Stomach (tissue), 9 donors: ENCODE results near the gene SLFN12L. TPM values are rescaled to one million over a fixed set of nuclear protein-coding genes. Genes with fewer than 3 reads are reported as not detected.

Source experiments
- DNase-seq, 2 donors: peaks; one replicate each; pipeline versions ENCODE4 v3.0.0 to v3.0.0-alpha.2; 2013 to 2019
- H3K27ac ChIP-seq, 5 donors: fragments of 200-600 bp in 4 of 5; sonication (generic) in 4 of 5; one replicate each; pipeline ENCODE4 v1.5.1; 2013 to 2019; ENCODE audit warnings: mild to moderate bottlenecking in 1 of 5, moderate library complexity in 1 of 5
- H3K27me3 ChIP-seq, 3 donors: fragments of 200-600 bp; sonication (generic); one replicate each; pipeline ENCODE4 v1.5.1; 2017 to 2019; ENCODE audit warnings: mixed run types in 1 of 3
- H3K36me3 ChIP-seq, 4 donors: fragments of 200-600 bp; sonication (generic); 1 replicate in 3 of 4; 2 replicates in 1 of 4; pipeline ENCODE4 v1.5.1; 2016 to 2019
- H3K4me1 ChIP-seq, 4 donors: fragments of 200-600 bp; sonication (generic); one replicate each; pipeline ENCODE4 v1.5.1; 2016 to 2019
- H3K4me3 ChIP-seq, 4 donors: fragments of 200-600 bp; sonication (generic) in 3 of 4; one replicate each; pipeline ENCODE4 v1.5.1; 2016 to 2019; ENCODE audit warnings: mild to moderate bottlenecking in 1 of 4
- H3K9me3 ChIP-seq, 4 donors: fragments of 200-600 bp; sonication (generic); one replicate each; pipeline ENCODE4 v1.5.1; 2016 to 2019
- EP300 ChIP-seq: sonication (generic); formaldehyde crosslinking; IDR thresholded peaks from one replicate; pipeline ENCODE4 v1.6.1; 2017; ENCODE audit warnings: antibody characterized with exemption
- POLR2A ChIP-seq, 4 donors: fragments of 450-650 bp; IDR thresholded peaks; one replicate each; pipeline ENCODE4 v1.6.1; 2016; ENCODE audit warnings: antibody characterized with exemption in 4 of 4, control low read depth in 2 of 4, mild to moderate bottlenecking in 1 of 4, moderate library complexity in 1 of 4
- POLR2AphosphoS5 ChIP-seq, 3 donors: sonication (generic); formaldehyde crosslinking; IDR thresholded peaks; one replicate each; pipeline ENCODE4 v1.6.1; 2016; ENCODE audit warnings: antibody characterized with exemption in 3 of 3
- WGBS, 5 donors: extraction: QIAGEN DNeasy Blood & Tissue Kit in 3 of 5; methylation state at CpG; one replicate each; pipeline versions ENCODE4 v1.1.5 to v1.1.7; 2013 to 2018; 5-methylcytosine and 5-hydroxymethylcytosine counted together
- intact Hi-C: fragments of 100-400 bp; cut with DNase I; formaldehyde crosslinking; loops from one replicate; pipeline ENCODE4 v1.15.1; 2023; ENCODE audit warnings: low total_unique reads
- polyA plus RNA-seq, 3 donors: library from polyadenylated mRNA; stranded (reverse); fragments of 200-250 nt; gene quantifications; one replicate each; pipeline ENCODE4 v1.2.3, GENCODE V29; 2013
- total RNA-seq, 5 donors: library from RNA; depleted of rRNA; stranded (reverse); fragments of >200 nt; gene quantifications; one replicate each; pipeline versions ENCODE4 v1.1.0 to v1.2.3, GENCODE V29; 2014 to 2016
- TF ChIP-seq, protein P1 (sequence below), 7 experiments: fragments of 450-650 bp in 4 of 7; fragments of 200-600 bp in 3 of 7; sonication (generic) in 3 of 7; IDR thresholded peaks; one replicate each; pipeline ENCODE4 v1.5.1; 2016 to 2019; ENCODE audit warnings: antibody characterized with exemption in 7 of 7, control low read depth in 2 of 7, mild to moderate bottlenecking in 1 of 7
- donor health status: healthy with polysubstance abuse.
- donor health status: Bipolar disorder and iron deficiency.
- donor health status: healthy.

SLFN12L gene
- total and polyA plus RNA-seq, 8 donors = 0.15 to 7.0 (median 1.7) TPM; not detected in 1

- Histone ChIP-seq H3K4me1 (peaks cover 5 to 34% (median 18%) of the 10 kb centered on the region in 4 donors), H3K36me3 (no peaks in the 10 kb centered on the region), H3K4me3 (no peak overlapping the region), H3K27me3 (peaks cover 6 to 85% (median 50%) of the 10 kb centered on the region in 3 donors), H3K9me3 (peaks cover 0 to 4% (median 0%) of the 10 kb centered on the region in 4 donors), H3K27ac (no peak overlapping the region)
- TF ChIP-seq EP300 (no peak), POLR2A (IDR thresholded peaks at IDR 0.05) (no peak), POLR2AphosphoS5 (IDR thresholded peaks at IDR 0.05) (no peak)
- TF ChIP-seq, protein P1, sequence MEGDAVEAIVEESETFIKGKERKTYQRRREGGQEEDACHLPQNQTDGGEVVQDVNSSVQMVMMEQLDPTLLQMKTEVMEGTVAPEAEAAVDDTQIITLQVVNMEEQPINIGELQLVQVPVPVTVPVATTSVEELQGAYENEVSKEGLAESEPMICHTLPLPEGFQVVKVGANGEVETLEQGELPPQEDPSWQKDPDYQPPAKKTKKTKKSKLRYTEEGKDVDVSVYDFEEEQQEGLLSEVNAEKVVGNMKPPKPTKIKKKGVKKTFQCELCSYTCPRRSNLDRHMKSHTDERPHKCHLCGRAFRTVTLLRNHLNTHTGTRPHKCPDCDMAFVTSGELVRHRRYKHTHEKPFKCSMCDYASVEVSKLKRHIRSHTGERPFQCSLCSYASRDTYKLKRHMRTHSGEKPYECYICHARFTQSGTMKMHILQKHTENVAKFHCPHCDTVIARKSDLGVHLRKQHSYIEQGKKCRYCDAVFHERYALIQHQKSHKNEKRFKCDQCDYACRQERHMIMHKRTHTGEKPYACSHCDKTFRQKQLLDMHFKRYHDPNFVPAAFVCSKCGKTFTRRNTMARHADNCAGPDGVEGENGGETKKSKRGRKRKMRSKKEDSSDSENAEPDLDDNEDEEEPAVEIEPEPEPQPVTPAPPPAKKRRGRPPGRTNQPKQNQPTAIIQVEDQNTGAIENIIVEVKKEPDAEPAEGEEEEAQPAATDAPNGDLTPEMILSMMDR (IDR thresholded peaks at IDR 0.05) = no peak
- WGBS, 5 donors = 25 to 46% (median 34%) methylated on average over 15 of the region's 15 CpGs
- no peak for DNase-seq
- intact Hi-C loops = no loop called here
Observed at GRCh38 chr17:35488991-35489390, 48.5 kb downstream of the SLFN12L start.

DNA sequence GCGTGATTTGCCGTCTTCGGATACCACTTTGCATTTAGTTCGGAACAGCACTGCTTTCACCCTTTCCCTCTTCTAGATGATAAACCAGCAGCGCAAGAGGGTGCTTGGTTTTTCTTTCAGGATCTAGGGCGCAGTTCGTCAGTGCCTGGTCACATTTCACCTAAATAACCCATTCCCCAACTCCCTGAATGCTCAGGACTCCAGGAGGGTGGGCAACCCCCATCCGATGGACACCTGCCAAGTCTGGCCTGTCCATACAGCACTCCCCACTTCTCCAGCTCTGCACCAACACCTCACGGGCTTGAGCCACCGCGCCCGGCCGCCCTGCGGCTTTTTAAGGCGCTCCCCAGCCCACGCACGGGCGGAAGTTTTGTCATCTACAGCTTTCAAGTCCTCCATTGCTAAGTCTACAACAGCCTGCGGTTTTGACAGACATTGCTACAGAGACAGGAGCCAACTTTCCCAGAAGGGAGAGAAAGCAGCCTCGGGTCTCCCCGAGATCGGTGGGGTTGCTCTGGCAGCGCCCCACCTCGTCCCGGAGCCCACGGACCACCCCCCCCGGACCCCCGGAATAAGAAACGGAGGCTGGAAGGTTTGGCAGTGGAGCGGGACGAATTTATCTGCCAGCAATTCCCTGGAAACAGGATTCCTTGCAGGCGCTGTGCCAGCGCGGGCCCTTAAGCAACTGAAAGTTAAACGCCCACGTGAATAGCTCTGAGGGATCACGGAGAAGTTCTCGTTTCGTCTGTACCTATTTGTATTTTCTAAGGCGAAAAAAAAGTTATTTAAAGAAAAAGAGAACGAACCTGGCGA is 50.4 kb downstream of the SLFN12L start:
- H3K27ac ChIP-seq = peak overlapping the region in 3 of 5 donors; percentile 61 to 75 (median 66)
- intact Hi-C loops = no loop called here
- H3K9me3 ChIP-seq = peaks cover 0 to 16% (median 6%) of the 10 kb centered on the region in 4 donors
- H3K4me3 ChIP-seq = peak overlapping the region; percentile 48 to 61 (median 58)
- no peaks in the 10 kb centered on the region for H3K36me3 ChIP-seq
- peaks cover 5 to 34% (median 18%) of the 10 kb centered on the region in 4 donors for H3K4me1 ChIP-seq
- no peak for TF ChIP-seq EP300
- TF ChIP-seq POLR2A (IDR thresholded peaks at IDR 0.05) = no peak
- no peak for TF ChIP-seq POLR2AphosphoS5 (IDR thresholded peaks at IDR 0.05)
- TF ChIP-seq, protein P1 (IDR thresholded peaks at IDR 0.05) = no peak
- peak; percentile 52 to 77 for DNase-seq
- WGBS, 5 donors = 6 to 13% (median 9%) methylated on average over 29 to 42 of the region's 42 CpGs
- peaks cover 6 to 78% (median 40%) of the 10 kb centered on the region in 3 donors for H3K27me3 ChIP-seq

DNA sequence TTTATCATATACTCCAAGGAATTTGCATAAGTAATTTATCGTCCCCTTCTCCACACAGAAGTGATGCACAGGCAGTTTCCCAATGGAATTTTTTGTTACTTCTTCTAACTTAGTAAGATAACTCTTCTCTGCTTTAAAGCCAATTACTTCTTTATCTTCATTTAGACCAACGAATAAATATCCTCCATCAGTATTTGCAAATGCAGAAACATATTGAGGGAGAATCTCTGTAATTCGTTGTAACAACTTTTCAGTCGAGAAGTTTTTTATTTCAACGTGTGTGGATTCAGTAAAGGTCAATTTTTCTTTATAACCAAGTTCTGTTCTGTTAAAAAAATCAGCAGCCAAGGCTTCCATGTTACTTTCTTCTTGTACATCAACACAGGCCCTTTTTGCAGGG is 58.2 kb downstream of the SLFN12L start:
- H3K27me3 ChIP-seq = peaks cover 0 to 41% (median 0%) of the 10 kb centered on the region in 3 donors
- H3K36me3 ChIP-seq = no peaks in the 10 kb centered on the region
- WGBS, 5 donors = 65 to 72% (median 67%) methylated on average over 5 of the region's 5 CpGs

DNA sequence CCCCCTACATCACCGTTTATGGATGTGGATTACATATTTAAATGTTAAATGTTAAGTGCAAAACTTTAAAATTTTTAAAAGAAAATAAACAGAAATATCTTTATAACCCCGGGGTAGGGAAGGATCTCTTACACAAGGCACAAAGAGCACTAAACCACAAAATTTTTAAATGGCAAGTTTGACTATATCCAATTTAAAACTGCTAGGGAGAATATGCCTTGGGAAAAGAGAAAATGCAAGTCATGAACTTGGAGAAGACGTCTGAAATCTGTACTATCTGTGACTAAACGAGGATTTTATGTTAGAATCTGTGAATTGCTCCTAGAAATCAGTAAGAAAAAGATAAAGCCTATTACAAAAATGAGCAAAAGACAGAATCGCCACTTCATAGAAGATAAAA is 60.2 kb downstream of the SLFN12L start:
- intact Hi-C loops = no loop called here
- Histone ChIP-seq H3K4me1 (no peaks in the 10 kb centered on the region), H3K4me3 (no peak overlapping the region), H3K9me3 (peaks cover 0 to 32% (median 0%) of the 10 kb centered on the region in 4 donors), H3K36me3 (no peaks in the 10 kb centered on the region), H3K27ac (no peak overlapping the region), H3K27me3 (peaks cover 0 to 31% (median 0%) of the 10 kb centered on the region in 3 donors)
- TF ChIP-seq, protein P1 (IDR thresholded peaks at IDR 0.05) = no peak
- TF ChIP-seq POLR2A (IDR thresholded peaks at IDR 0.05) (no peak), EP300 (no peak), POLR2AphosphoS5 (IDR thresholded peaks at IDR 0.05) (no peak)
- WGBS, 5 donors = 70 to 76% (median 75%) methylated on average over 5 of the region's 5 CpGs
- DNase-seq = no peak

More for the DNA sequence above, 58.2 kb downstream of the SLFN12L start:
- Histone ChIP-seq H3K4me3 (no peak overlapping the region), H3K27ac (no peak overlapping the region), H3K9me3 (peaks cover 0 to 30% (median 4%) of the 10 kb centered on the region in 4 donors), H3K4me1 (no peaks in the 10 kb centered on the region)
- intact Hi-C loops = no loop called here
- TF ChIP-seq, protein P1 (IDR thresholded peaks at IDR 0.05) = no peak
- TF ChIP-seq POLR2A (IDR thresholded peaks at IDR 0.05) = no peak
- no peak for TF ChIP-seq POLR2AphosphoS5 (IDR thresholded peaks at IDR 0.05)
- TF ChIP-seq EP300 = no peak
- DNase-seq = no peak
